Measurements from ENCODE around the gene CADPS2.

The CADPS2 gene

DNA sequence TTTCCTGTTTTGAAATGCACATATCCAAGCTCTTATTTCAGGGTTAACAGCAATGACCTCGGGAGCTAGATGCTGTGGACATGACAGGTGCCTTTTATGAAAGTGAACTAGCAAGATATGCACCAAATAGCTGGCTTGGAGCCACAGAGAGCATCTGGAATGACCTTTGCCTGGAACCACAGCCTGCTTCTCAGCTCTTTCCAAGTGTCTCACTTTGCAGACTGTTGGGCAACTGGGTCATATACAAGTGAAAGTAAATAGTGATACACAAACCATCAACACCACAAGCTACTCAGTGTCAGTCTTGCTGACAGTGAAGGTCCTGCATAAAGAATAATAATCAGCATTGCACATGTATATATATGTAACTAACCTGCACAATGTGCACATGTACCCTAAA lies 370.9 kb downstream of the CADPS2 start:
- Histone ChIP-seq H3K9ac (ENCODE audit: low read length) (no peak overlapping the region), H3K27me3 (replicated peaks; ENCODE audit: insufficient read depth, low read length) (no peaks in the 10 kb centered on the region), H3K4me1 (ENCODE audit: low read length) (peaks cover 4% of the 10 kb centered on the region; the same call in 1 of the 2 replicates), H3K9me2 (replicated peaks; ENCODE audit: insufficient read depth, low read length) (no peaks in the 10 kb centered on the region), H3F3A (ENCODE audit: insufficient read depth, low read length) (no peaks in the 10 kb centered on the region), H3K4me3 (ENCODE audit: low read length) (no peak overlapping the region), H3K36me3 (replicated peaks; ENCODE audit: insufficient read depth, low read length) (no peaks in the 10 kb centered on the region), H4K20me1 (ENCODE audit: insufficient read depth, low read length) (no peaks in the 10 kb centered on the region), H3K4me2 (ENCODE audit: low read depth, low read length) (no peak overlapping the region), H3K27ac (ENCODE audit: low read length) (no peak overlapping the region), H3K79me2 (ENCODE audit: low read length) (no peaks in the 10 kb centered on the region), H3K9me3 (replicated peaks; ENCODE audit: insufficient read depth, low read length) (no peaks in the 10 kb centered on the region), H2AFZ (ENCODE audit: low read length) (no peak overlapping the region)
- peak; percentile 61 for DNase-seq
- TF ChIP-seq, protein P1, sequence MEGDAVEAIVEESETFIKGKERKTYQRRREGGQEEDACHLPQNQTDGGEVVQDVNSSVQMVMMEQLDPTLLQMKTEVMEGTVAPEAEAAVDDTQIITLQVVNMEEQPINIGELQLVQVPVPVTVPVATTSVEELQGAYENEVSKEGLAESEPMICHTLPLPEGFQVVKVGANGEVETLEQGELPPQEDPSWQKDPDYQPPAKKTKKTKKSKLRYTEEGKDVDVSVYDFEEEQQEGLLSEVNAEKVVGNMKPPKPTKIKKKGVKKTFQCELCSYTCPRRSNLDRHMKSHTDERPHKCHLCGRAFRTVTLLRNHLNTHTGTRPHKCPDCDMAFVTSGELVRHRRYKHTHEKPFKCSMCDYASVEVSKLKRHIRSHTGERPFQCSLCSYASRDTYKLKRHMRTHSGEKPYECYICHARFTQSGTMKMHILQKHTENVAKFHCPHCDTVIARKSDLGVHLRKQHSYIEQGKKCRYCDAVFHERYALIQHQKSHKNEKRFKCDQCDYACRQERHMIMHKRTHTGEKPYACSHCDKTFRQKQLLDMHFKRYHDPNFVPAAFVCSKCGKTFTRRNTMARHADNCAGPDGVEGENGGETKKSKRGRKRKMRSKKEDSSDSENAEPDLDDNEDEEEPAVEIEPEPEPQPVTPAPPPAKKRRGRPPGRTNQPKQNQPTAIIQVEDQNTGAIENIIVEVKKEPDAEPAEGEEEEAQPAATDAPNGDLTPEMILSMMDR (IDR thresholded peaks at IDR 0.05; ENCODE audit: low read length), result no peak
- TF ChIP-seq EZH2 (optimal IDR thresholded peaks at IDR 0.05; ENCODE audit: low read depth, low read length), result no peak
- TF ChIP-seq EZH2phosphoT487 (IDR thresholded peaks at IDR 0.05; ENCODE audit: low read length), result no peak

GRCh38 chr7:122511268-122511667 lies 375.0 kb downstream of the CADPS2 start:
- no peaks in the 10 kb centered on the region for H4K20me1 ChIP-seq (ENCODE audit: insufficient read depth, low read length)
- H3K9me3 ChIP-seq (replicated peaks; ENCODE audit: insufficient read depth, low read length), result no peaks in the 10 kb centered on the region
- H3K4me3 ChIP-seq (ENCODE audit: low read length), result no peak overlapping the region
- H3K9me2 ChIP-seq (replicated peaks; ENCODE audit: insufficient read depth, low read length), result no peaks in the 10 kb centered on the region
- H3K4me1 ChIP-seq (ENCODE audit: low read length), result peaks cover 10% of the 10 kb centered on the region; the same call in 1 of the 2 replicates
- no peak for DNase-seq
- no peak overlapping the region for H2AFZ ChIP-seq (ENCODE audit: low read length)
- no peaks in the 10 kb centered on the region for H3K36me3 ChIP-seq (replicated peaks; ENCODE audit: insufficient read depth, low read length)
- H3K79me2 ChIP-seq (ENCODE audit: low read length), result no peaks in the 10 kb centered on the region
- no peak overlapping the region for H3K4me2 ChIP-seq (ENCODE audit: low read depth, low read length)
- no peaks in the 10 kb centered on the region for H3K27me3 ChIP-seq (replicated peaks; ENCODE audit: insufficient read depth, low read length)
- H3K27ac ChIP-seq (ENCODE audit: low read length), result no peak overlapping the region
- no peak overlapping the region for H3K9ac ChIP-seq (ENCODE audit: low read length)
- TF ChIP-seq EZH2phosphoT487 (IDR thresholded peaks at IDR 0.05; ENCODE audit: low read length) (no peak), EZH2 (optimal IDR thresholded peaks at IDR 0.05; ENCODE audit: low read depth, low read length) (no peak)
- TF ChIP-seq, protein P1 (IDR thresholded peaks at IDR 0.05; ENCODE audit: low read length), result no peak
- H3F3A ChIP-seq (ENCODE audit: insufficient read depth, low read length), result no peaks in the 10 kb centered on the region

- Histone ChIP-seq H3K27me3 (replicated peaks; ENCODE audit: insufficient read depth, low read length) (no peaks in the 10 kb centered on the region), H3K9ac (ENCODE audit: low read length) (no peak overlapping the region), H3K4me3 (ENCODE audit: low read length) (no peak overlapping the region), H3K79me2 (ENCODE audit: low read length) (no peaks in the 10 kb centered on the region), H3F3A (ENCODE audit: insufficient read depth, low read length) (peaks cover 8% of the 10 kb centered on the region; the same call in 1 of the 2 replicates), H3K27ac (ENCODE audit: low read length) (no peak overlapping the region), H3K4me1 (ENCODE audit: low read length) (peaks cover 19% of the 10 kb centered on the region), H4K20me1 (ENCODE audit: insufficient read depth, low read length) (no peaks in the 10 kb centered on the region), H3K9me3 (replicated peaks; ENCODE audit: insufficient read depth, low read length) (no peaks in the 10 kb centered on the region), H3K4me2 (ENCODE audit: low read depth, low read length) (no peak overlapping the region), H3K9me2 (replicated peaks; ENCODE audit: insufficient read depth, low read length) (no peaks in the 10 kb centered on the region), H3K36me3 (replicated peaks; ENCODE audit: insufficient read depth, low read length) (no peaks in the 10 kb centered on the region), H2AFZ (ENCODE audit: low read length) (no peak overlapping the region)
- DNase-seq, result no peak
- TF ChIP-seq EZH2phosphoT487 (IDR thresholded peaks at IDR 0.05; ENCODE audit: low read length) (no peak), EZH2 (optimal IDR thresholded peaks at IDR 0.05; ENCODE audit: low read depth, low read length) (no peak)
- TF ChIP-seq, protein P1 (IDR thresholded peaks at IDR 0.05; ENCODE audit: low read length), result no peak
These were observed 378.7 kb downstream of the CADPS2 start for GRCh38 chr7:122507591-122507990.

Data from MM.1S (cell line).